Activated T-cell treated with anti-CD3 and anti-CD28 coated beads, Interleukin-2, amount 50 U/mL, for 72 hours (primary cell): ENCODE results near the gene TTBK1. TPM values are rescaled to one million over a fixed set of nuclear protein-coding genes. Genes with fewer than 3 reads are reported as not detected.

ENCODE experiments used
- ATAC-seq, 2 donors: fragments of 150-1000 bp; cut with Tn5 transposase; replicated peaks in 1 of 2; 2 replicates each; pipeline ENCODE4 v1.10.0; 2021; ENCODE audit warnings: moderate library complexity in 2 of 2, mild to moderate bottlenecking in 1 of 2
- DNase-seq, 2 donors: peaks; one replicate each; pipeline ENCODE4 v3.0.0; 2021 to 2022; ENCODE audit warnings: mixed read lengths in 1 of 2
- H3K27ac Mint-ChIP-seq: one replicate; pipeline ENCODE4 v1.8.0; 2022; ENCODE audit warnings: mild to moderate bottlenecking, moderate library complexity, mixed read lengths
- H3K27me3 Mint-ChIP-seq: one replicate; pipeline ENCODE4 v1.8.0; 2022; ENCODE audit warnings: low read depth, mixed read lengths
- H3K36me3 Mint-ChIP-seq, 2 donors: one replicate each; pipeline ENCODE4 v1.8.0; 2022; ENCODE audit warnings: mixed read lengths in 2 of 2, mild to moderate bottlenecking in 1 of 2; ENCODE audit not compliant: insufficient read depth in 2 of 2
- H3K4me1 Mint-ChIP-seq: one replicate; pipeline ENCODE4 v1.8.0; 2022; ENCODE audit warnings: low read depth, mixed read lengths
- H3K4me3 Mint-ChIP-seq, 2 donors: one replicate each; pipeline ENCODE4 v1.8.0; 2022; ENCODE audit warnings: mild to moderate bottlenecking in 2 of 2, mixed read lengths in 2 of 2, moderate library complexity in 2 of 2
- H3K9me3 Mint-ChIP-seq, 2 donors: one replicate each; pipeline ENCODE4 v1.8.0; 2022; ENCODE audit warnings: mixed read lengths in 2 of 2
- total RNA-seq, 2 donors: library from RNA; stranded (reverse); gene quantifications; one replicate each; pipeline ENCODE4 v1.2.3, GENCODE V29; 2022

Gene TTBK1
- total RNA-seq, 2 donors from 2014 or later = 1.1 to 1.2 TPM

DNA sequence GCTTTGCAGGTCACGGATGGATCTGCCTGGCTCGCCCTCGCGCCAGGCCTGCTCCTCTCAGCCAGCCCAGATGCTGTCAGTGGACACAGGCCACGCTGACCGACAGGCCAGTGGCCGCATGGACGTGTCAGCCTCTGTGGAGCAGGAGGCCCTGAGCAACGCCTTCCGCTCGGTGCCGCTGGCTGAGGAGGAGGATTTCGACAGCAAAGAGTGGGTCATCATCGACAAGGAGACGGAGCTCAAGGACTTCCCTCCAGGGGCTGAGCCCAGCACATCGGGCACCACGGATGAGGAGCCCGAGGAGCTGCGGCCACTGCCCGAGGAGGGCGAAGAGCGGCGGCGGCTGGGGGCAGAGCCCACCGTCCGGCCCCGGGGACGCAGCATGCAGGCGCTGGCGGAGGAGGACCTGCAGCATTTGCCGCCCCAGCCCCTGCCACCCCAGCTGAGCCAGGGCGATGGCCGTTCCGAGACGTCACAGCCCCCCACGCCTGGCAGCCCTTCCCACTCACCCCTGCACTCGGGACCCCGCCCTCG is 19.6 kb downstream of the TTBK1 start:
- Mint-ChIP-seq H3K27me3 (no peaks in the 10 kb centered on the region), H3K4me3 (no peak overlapping the region), H3K4me1 (peaks cover 3% of the 10 kb centered on the region), H3K9me3 (no peaks in the 10 kb centered on the region), H3K36me3 (no peaks in the 10 kb centered on the region), H3K27ac (no peak overlapping the region)
- ATAC-seq (peak in 1 of 2 donors; percentile 6), DNase-seq (no peak)

DNA sequence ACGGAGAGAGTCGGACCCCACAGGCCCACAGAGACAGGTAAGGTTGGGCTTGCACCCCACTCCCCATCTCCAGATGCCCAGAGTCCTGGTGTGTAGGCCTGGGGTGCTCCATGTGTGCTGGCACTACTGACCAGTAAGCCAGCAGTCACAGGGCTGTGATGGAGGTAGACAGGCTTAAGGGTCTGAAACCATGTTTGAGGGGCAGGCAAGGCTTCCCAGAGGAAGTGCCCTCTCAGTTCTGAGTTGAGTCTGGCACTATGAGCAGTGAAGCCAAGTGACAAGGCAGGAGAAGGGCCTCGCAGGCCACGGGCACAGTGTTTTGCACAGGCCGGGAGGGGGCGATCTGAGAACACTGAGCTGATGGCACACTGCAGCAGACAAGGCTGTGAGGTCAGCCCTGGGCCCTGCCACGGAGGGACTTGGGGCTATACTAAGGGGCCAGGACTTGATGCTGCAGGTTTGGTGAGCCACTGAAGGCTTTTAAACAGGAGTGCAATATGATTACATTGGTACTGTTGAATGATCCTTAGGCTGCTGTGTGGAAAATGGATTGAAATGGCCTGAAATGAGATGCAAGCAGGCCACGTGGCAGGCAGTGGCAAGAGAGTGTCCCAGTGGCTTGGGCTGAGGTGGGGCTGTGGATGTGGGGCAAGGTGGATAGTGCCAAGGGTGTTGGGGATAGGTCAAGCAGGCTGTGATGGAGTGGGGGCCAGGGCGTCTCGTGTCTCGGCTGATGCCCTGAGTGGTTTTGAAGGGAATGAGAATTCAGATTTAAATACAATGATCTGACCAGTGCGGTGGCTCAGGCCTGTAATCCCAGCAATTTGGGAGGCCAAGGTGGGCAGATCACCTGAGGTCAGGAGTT is 20.3 kb downstream of the TTBK1 start:
- H3K36me3 Mint-ChIP-seq = no peaks in the 10 kb centered on the region
- H3K4me3 Mint-ChIP-seq = no peak overlapping the region

DNA sequence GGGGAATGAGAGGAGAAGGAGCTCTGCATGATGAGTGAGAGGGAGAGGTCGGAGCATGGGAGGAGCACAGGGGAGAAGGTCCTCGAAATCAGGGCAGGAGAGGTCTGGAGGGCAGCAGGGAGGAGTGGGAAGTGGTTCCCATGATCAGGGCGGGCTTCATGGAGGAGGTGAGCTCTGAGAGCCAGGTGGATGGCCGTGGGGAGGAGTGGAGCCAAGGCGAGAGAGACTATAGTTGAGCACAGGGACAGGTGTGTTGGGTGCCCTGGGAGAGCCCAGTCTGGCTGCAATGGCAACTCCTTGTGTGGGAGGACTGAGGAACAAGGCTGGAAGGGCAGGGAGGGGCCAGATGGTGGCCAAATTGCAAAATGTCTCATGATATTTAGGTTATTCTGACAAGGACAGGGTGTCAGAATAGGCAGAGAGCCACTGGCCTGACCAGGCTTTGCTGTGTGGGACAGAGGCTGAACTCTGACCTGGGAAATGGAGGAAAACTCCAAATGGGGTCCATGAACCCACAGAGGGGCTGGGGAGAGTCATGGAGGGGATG is 21.4 kb downstream of the TTBK1 start:
- no peak overlapping the region for H3K27ac Mint-ChIP-seq
- H3K4me3 Mint-ChIP-seq = no peak overlapping the region
- peaks cover 8% of the 10 kb centered on the region for H3K4me1 Mint-ChIP-seq
- DNase-seq (no peak), ATAC-seq (no peak)
- H3K36me3 Mint-ChIP-seq = no peaks in the 10 kb centered on the region
- H3K27me3 Mint-ChIP-seq = peaks cover 8% of the 10 kb centered on the region
- no peaks in the 10 kb centered on the region for H3K9me3 Mint-ChIP-seq

More for the DNA sequence above, 20.3 kb downstream of the TTBK1 start:
- ATAC-seq (peak; percentile 94 to 98), DNase-seq (peak; percentile 80 to 83)
- Mint-ChIP-seq H3K27me3 (peaks cover 2% of the 10 kb centered on the region), H3K4me1 (peaks cover under 1% of the 10 kb centered on the region), H3K27ac (no peak overlapping the region), H3K9me3 (no peaks in the 10 kb centered on the region)

DNA sequence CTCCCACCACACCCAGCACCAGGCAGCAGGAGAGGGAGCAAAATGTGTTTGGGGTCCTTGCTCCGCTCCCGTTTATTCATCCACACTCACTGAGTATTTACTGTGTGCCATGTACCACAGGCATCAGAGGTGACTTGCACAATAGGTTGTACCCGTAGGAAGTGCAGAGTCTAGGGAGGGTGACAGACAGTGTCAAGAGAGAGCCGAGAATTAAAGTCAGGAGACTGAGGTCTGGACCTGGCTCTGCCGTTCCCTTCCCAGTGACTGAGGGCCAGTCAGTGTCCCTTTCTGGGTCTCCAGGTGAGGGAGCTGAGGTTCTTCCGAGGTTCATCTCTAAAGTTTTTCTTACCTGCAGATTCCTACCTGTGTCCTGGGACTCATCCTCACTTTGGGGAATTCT is 22.3 kb downstream of the TTBK1 start:
- no peak for ATAC-seq
- no peak overlapping the region for H3K27ac Mint-ChIP-seq
- no peak overlapping the region for H3K4me3 Mint-ChIP-seq
- peaks cover 8% of the 10 kb centered on the region for H3K4me1 Mint-ChIP-seq
- no peaks in the 10 kb centered on the region for H3K36me3 Mint-ChIP-seq
- H3K27me3 Mint-ChIP-seq = peaks cover 8% of the 10 kb centered on the region
- no peak for DNase-seq
- H3K9me3 Mint-ChIP-seq = no peaks in the 10 kb centered on the region

DNA sequence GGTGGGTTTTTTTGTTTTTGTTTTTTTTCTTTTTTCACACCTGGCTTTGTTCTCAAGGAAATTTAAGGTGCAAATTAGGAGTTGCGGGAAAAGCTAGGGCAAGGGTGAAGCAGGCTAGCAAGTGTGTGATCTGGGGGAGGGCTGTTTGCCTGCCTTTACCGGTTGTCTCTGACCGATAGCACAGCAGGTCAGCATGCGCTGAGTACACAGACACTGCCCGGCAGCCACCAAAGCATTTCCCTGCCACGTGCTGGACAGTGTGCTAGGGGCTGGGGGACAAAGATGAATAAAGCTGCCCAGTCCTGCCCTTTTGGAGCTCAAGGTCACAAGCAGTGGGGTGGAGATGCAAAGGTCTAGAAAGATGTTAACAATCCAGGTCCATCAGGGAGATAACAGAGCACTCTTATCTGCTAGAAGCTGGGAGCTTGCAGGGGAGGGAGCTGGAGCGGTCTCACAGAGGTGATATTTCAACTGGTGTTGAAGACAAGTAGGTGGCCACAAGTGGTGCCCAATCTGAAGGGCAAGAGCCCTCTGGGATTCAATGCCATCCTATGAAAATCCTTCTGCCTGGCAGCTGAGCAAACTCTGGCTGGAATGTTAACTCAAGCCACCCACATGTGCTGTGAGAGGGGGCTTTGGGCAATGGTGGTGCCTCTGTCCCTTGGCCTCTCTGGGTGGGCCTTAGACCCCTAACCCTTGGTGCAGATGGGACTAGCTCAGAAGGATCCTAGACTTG is 24.5 kb downstream of the TTBK1 start:
- Mint-ChIP-seq H3K27ac (no peak overlapping the region), H3K4me1 (peaks cover 12% of the 10 kb centered on the region), H3K36me3 (no peaks in the 10 kb centered on the region), H3K4me3 (no peak overlapping the region), H3K27me3 (peaks cover 16% of the 10 kb centered on the region), H3K9me3 (no peaks in the 10 kb centered on the region)
- DNase-seq (no peak), ATAC-seq (no peak)

DNA sequence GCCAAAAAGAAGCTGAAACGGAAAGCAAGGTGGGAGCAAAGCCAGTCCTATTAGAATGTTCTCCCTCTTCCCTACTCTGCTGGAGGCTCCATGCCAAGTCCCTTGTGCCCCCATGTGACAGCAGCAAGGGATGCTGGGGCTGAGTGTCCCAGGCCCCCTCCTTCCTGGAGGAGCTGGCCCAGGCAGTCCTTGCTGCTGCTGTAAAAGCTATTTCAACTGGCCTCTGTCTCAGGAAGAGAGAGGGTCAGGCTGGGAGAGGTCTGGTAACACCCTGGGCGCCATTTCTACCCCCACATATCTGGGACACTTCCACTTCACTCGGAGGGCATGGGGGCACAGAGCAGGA is 25.0 kb downstream of the TTBK1 start:
- Mint-ChIP-seq H3K36me3 (no peaks in the 10 kb centered on the region), H3K4me1 (peaks cover 12% of the 10 kb centered on the region), H3K27me3 (peaks cover 21% of the 10 kb centered on the region), H3K27ac (no peak overlapping the region), H3K9me3 (no peaks in the 10 kb centered on the region), H3K4me3 (no peak overlapping the region)
- no peak for DNase-seq
- ATAC-seq = no peak

DNA sequence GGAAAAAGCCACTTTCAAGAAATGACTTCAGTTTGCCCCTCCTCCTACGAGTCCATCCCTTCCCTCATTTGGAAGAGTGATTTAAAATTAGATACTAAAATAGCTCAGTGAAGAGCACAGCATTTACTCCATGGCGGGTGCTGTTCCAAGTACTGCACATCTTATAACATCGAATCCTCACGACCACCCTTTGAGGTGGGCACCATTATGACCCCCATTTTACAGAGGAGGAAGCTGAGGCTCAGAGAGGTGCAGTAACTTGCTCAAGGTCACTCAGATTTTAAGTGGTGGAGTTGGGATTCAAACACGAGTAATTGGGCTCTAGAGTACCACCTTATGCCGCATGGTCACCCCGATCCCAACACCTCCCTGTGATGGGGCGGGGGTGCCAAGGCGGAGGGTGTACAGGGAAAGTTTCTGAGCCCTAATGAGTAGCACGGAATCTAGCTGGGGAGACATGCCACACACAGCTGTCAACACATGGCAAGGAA is 25.5 kb downstream of the TTBK1 start:
- H3K36me3 Mint-ChIP-seq = no peaks in the 10 kb centered on the region
- H3K4me3 Mint-ChIP-seq = peak overlapping the region; percentile 72
- peaks cover 12% of the 10 kb centered on the region for H3K4me1 Mint-ChIP-seq
- H3K9me3 Mint-ChIP-seq = no peaks in the 10 kb centered on the region
- no peak for DNase-seq
- ATAC-seq = no peak
- no peak overlapping the region for H3K27ac Mint-ChIP-seq
- H3K27me3 Mint-ChIP-seq = peaks cover 22% of the 10 kb centered on the region

DNA sequence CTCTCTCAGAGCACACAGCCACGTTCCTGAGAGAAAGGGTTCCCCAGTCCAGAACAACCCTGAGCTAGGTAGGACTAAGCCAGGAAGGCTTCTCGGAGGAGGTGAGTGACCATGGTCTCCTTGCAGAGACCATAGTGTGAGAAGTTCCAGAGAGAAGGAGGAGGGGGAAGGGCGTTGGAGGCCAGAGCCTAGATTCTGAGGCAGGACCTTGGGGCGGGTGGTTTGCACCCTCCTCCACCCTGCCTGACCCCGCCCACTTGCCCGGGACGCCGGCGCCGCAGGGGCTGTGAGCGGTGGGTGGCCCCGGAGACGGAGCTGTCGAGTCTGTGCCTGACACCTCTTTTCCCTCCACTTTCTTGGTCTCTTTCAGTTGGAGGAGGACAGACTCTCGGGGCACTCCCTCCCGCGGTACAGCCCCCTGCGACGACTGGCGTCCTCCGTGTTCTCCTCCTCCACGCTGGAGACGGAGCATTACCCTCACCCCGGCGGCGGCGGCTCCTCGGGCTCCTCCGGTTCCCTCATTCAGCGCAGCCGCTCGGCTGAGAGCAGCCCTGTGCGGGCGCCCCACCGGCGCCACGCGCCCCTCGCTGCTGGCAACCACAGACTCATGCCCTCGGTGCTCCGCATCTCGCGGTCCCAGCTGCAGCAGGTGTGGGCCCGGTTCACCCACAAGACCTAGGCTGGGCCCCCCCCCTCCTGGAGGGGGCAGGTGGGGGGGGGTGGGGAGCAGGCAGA is 26.2 kb downstream of the TTBK1 start:
- Mint-ChIP-seq H3K9me3 (no peaks in the 10 kb centered on the region), H3K4me1 (peaks cover 12% of the 10 kb centered on the region), H3K4me3 (peak overlapping the region; percentile 72), H3K36me3 (no peaks in the 10 kb centered on the region), H3K27ac (no peak overlapping the region), H3K27me3 (peaks cover 25% of the 10 kb centered on the region)
- peak; percentile 50 to 53 for DNase-seq
- peak; percentile 72 to 76 for ATAC-seq

DNA sequence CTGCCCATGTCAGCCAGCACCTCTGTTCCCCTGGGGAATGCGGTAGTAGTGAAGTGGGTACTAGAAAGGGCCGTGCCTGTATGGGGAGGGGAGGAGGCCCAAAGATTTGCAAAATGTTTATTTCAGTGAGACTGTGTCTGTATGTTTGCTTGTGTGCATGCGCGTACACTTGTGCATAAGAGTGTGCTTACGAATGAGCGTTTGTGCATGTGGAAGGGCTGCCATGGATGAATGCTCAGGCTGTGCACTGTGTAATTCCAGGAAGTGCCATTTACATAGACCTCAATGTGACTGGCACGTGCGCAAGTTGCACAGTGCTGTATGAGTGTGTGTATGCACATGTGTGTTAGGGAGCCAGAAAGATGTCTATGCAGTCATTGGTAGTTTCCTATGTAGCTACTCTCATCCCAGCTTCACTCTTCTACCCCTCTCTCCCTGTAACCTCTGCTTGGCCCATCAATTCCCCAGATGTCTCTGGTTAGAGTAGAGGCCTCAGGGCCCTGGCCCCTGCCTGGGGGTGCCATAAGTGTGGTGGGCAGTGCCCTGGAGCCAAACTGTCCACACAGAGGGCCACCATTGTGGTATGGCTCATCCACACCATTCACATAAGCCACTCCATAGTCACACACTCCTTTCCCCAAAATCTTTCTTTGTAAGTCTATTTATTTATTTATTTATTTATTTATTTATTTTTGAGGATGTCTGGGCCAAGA is 28.0 kb downstream of the TTBK1 start:
- H3K27ac Mint-ChIP-seq = no peak overlapping the region
- H3K36me3 Mint-ChIP-seq = no peaks in the 10 kb centered on the region
- peaks cover 37% of the 10 kb centered on the region for H3K27me3 Mint-ChIP-seq
- no peak for DNase-seq
- ATAC-seq = no peak
- no peaks in the 10 kb centered on the region for H3K9me3 Mint-ChIP-seq
- no peak overlapping the region for H3K4me3 Mint-ChIP-seq
- peaks cover 17% of the 10 kb centered on the region for H3K4me1 Mint-ChIP-seq

DNA sequence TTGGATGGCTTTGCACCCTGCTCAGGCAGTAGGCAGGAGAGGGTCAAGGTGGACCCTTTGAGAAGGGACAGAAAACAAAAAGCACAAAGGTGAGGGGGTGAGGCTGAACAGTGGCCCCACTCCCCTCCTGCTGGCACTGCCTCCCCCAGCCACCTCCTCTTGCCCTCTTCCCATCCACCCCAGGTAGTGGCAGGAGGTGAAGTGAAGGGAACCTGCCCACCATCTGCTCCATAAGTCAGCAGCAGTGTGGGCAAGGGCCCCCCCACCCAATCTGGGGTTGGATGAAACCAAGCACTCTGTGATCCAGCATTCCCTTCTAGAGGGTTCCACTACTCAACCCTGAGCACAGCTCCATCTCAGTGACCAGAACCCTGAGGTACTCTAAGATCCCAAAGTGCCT is 28.7 kb downstream of the TTBK1 start:
- H3K27ac Mint-ChIP-seq = no peak overlapping the region

DNA sequence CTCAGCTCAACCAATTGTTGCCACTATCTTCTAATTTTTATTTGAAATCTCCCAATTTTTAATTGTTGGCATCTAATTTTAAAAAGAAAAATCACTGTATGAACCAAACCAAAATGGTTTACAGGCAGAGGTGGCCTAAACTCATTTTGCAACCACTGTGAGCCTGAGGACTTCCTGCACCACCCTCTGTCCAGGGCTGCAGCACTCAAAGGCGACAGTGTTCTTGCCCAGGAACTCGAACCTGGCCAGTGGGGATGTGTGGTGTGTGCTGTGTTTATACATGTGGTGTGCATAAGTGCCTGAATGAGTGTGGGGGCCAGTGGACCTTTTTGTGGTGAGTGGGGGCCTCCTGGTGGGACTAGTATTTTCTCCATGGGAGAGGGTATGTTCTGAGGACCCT is 30.4 kb downstream of the TTBK1 start:
- Mint-ChIP-seq H3K27ac (no peak overlapping the region), H3K36me3 (no peaks in the 10 kb centered on the region), H3K9me3 (no peaks in the 10 kb centered on the region), H3K4me3 (no peak overlapping the region), H3K4me1 (peaks cover 15% of the 10 kb centered on the region), H3K27me3 (peaks cover 49% of the 10 kb centered on the region)
- no peak for DNase-seq
- ATAC-seq = no peak

More for the DNA sequence above, 28.7 kb downstream of the TTBK1 start:
- Mint-ChIP-seq H3K4me3 (no peak overlapping the region), H3K4me1 (peaks cover 18% of the 10 kb centered on the region), H3K9me3 (no peaks in the 10 kb centered on the region), H3K27me3 (peaks cover 44% of the 10 kb centered on the region), H3K36me3 (no peaks in the 10 kb centered on the region)
- no peak for ATAC-seq
- no peak for DNase-seq
